Endodermal cell (in vitro differentiated cells): Measurements from ENCODE around the gene LHFPL2. TPM values are rescaled to one million over a fixed set of nuclear protein-coding genes. Genes with fewer than 3 reads are reported as not detected.

Experiments
- DNase-seq: peaks from one replicate; pipeline ENCODE4 v3.0.0-alpha.2; 2017
- H3K27ac ChIP-seq: 2 replicates; pipeline ENCODE4 v1.5.1; 2013; ENCODE audit warnings: mild to moderate bottlenecking, low read depth, low read length, moderate library complexity
- H3K27me3 ChIP-seq: 2 replicates; pipeline ENCODE4 v1.6.1; 2013; ENCODE audit warnings: mild to moderate bottlenecking, low read length, moderate library complexity; ENCODE audit not compliant: insufficient read depth, control insufficient read depth, poor library complexity, severe bottlenecking
- H3K36me3 ChIP-seq: 2 replicates; pipeline ENCODE4 v1.7.0; 2013; ENCODE audit warnings: mild to moderate bottlenecking, low read length, moderate library complexity; ENCODE audit not compliant: control insufficient read depth, insufficient read depth
- H3K4me1 ChIP-seq: one replicate; pipeline ENCODE4 v1.7.0; 2013; ENCODE audit warnings: low read length; ENCODE audit not compliant: control insufficient read depth, insufficient read depth
- H3K4me3 ChIP-seq: 2 replicates; pipeline ENCODE4 v1.5.1; 2013; ENCODE audit warnings: mild to moderate bottlenecking, low read length, moderate library complexity
- H3K9ac ChIP-seq: 2 replicates; pipeline ENCODE4 v1.6.1; 2013; ENCODE audit warnings: mild to moderate bottlenecking, low read length, moderate library complexity; ENCODE audit not compliant: poor library complexity, severe bottlenecking; ENCODE audit errors: extremely low read depth
- H3K9me3 ChIP-seq: 2 replicates; pipeline ENCODE4 v1.6.1; 2013; ENCODE audit warnings: mild to moderate bottlenecking, low read length, moderate library complexity; ENCODE audit not compliant: control insufficient read depth
- H3K27ac Mint-ChIP-seq: 2 replicates; pipeline ENCODE4 v1.8.0; 2020; ENCODE audit warnings: mixed read lengths
- H3K27me3 Mint-ChIP-seq: 2 replicates; pipeline ENCODE4 v1.8.0; 2021; ENCODE audit warnings: mild to moderate bottlenecking, mixed read lengths; ENCODE audit not compliant: insufficient read depth
- H3K36me3 Mint-ChIP-seq: 2 replicates; pipeline ENCODE4 v1.8.0; 2020; ENCODE audit warnings: low read depth, mixed read lengths
- H3K4me1 Mint-ChIP-seq: 2 replicates; pipeline ENCODE4 v1.8.0; 2020; ENCODE audit warnings: mixed read lengths
- H3K4me3 Mint-ChIP-seq: 2 replicates; pipeline ENCODE4 v1.8.0; 2020; ENCODE audit warnings: mild to moderate bottlenecking, moderate library complexity, mixed read lengths
- H3K9me3 Mint-ChIP-seq: 2 replicates; pipeline ENCODE4 v1.8.0; 2020; ENCODE audit warnings: mild to moderate bottlenecking, mixed read lengths
- WGBS, 2 experiments: methylation state at CpG; one replicate each; pipeline versions ENCODE4 v1.1.5 to v1.1.7; 2013; ENCODE audit warnings: missing lambda C conversion rate in 2 of 2, mixed read lengths in 1 of 2; ENCODE audit not compliant: insufficient coverage in 1 of 2, insufficient read length in 1 of 2; 5-methylcytosine and 5-hydroxymethylcytosine counted together
- total RNA-seq, 2 donors: library from RNA; stranded (reverse); fragmentation: NEBNext Ultra II Directional in 1 of 2; extraction: Animal tissue kit (Norgen Biotek cat#: 25700) in 1 of 2; gene quantifications; 2 replicates in 1 of 2; 3 replicates in 1 of 2; pipeline ENCODE4 v1.2.1, GENCODE V29; 2021
- TF ChIP-seq, protein P1 (sequence below): fragments of 200-600 bp; sonication (generic); conservative IDR thresholded peaks from 2 replicates; pipeline ENCODE4 v1.5.0; 2021; ENCODE audit warnings: antibody characterized with exemption, mild to moderate bottlenecking

The LHFPL2 gene
- total RNA-seq, 2 donors from 2014 or later: 136 to 238 TPM

DNA sequence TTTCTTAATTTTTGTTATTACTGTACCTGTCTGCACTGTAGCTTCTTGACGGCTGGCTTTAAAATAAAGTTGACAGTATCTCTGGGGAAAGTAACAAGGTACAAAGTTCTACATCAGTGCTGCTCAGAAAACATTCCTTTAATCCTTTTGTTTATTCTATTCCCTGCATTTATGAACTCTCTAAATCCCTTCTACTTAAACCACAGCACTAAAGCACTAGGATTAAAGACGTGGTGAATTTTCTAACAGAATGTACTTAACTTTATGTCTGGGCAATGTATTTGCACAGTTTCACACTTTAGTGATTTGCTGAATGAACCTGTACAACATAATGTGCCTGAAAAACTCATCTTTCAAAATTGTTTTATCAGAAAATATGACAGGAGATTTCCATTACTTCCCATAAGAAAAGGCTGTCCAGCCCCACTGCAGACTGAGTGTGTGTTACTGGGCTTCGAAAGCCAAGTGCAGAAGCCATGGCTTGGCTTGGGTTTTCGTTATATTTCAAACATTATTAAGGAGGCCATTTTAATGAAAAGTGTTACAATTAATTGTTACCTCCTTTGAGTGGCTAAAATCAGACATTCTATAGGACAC is 43.8 kb downstream of the LHFPL2 start:
- Histone ChIP-seq H3K4me3 (no peak overlapping the region), H3K27ac (no peak overlapping the region), H3K9ac (no peak overlapping the region), H3K27me3 (no peaks in the 10 kb centered on the region), H3K9me3 (no peaks in the 10 kb centered on the region), H3K36me3 (peaks cover 51% of the 10 kb centered on the region), H3K4me1 (peaks cover 8% of the 10 kb centered on the region)
- Mint-ChIP-seq H3K9me3 (no peaks in the 10 kb centered on the region), H3K36me3 (peaks cover 67% of the 10 kb centered on the region), H3K4me3 (no peak overlapping the region), H3K4me1 (peaks cover 28% of the 10 kb centered on the region), H3K27me3 (no peaks in the 10 kb centered on the region), H3K27ac (no peak overlapping the region)
- TF ChIP-seq, protein P1, sequence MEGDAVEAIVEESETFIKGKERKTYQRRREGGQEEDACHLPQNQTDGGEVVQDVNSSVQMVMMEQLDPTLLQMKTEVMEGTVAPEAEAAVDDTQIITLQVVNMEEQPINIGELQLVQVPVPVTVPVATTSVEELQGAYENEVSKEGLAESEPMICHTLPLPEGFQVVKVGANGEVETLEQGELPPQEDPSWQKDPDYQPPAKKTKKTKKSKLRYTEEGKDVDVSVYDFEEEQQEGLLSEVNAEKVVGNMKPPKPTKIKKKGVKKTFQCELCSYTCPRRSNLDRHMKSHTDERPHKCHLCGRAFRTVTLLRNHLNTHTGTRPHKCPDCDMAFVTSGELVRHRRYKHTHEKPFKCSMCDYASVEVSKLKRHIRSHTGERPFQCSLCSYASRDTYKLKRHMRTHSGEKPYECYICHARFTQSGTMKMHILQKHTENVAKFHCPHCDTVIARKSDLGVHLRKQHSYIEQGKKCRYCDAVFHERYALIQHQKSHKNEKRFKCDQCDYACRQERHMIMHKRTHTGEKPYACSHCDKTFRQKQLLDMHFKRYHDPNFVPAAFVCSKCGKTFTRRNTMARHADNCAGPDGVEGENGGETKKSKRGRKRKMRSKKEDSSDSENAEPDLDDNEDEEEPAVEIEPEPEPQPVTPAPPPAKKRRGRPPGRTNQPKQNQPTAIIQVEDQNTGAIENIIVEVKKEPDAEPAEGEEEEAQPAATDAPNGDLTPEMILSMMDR: no peak
- whole genome bisulfite sequencing, 2 experiments: 95% methylated on average over 4 of the region's 4 CpGs; no CpG with 5 or more reads in 1 of the 2 experiments
- no peak for DNase-seq

DNA sequence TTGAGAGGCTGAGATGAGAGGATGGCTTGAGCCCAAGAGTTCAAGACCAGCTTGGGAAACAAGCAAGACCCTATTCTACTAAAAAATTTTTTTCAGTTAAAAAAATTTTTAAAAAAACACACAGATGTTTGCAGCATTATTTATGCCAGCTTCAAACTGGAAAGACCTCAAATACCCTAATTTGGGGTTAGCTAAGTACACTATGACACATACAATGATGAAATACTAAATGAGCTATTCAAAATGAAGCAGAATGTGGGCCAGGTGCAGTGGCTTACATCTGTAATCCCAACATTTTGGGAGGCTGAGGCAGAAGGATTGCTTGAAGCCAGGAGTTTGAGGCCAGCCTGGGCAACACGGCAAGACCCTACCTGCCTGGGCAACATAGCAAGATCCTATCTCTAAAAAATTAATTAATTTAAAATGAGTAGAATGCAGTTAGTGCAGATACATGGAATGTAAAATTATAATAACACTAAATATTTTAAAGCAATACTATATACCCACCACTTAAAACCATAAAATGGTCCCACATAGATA is 44.9 kb downstream of the LHFPL2 start:
- no peak overlapping the region for H3K27ac ChIP-seq
- H3K4me1 ChIP-seq: peaks cover 8% of the 10 kb centered on the region
- no peaks in the 10 kb centered on the region for H3K27me3 ChIP-seq
- no peak overlapping the region for H3K4me3 ChIP-seq
- no peak overlapping the region for H3K27ac Mint-ChIP-seq
- no peaks in the 10 kb centered on the region for H3K9me3 ChIP-seq
- 100% methylated on average over 1 of the region's 1 CpG; no CpG with 5 or more reads in 1 of the 2 experiments for WGBS, 2 experiments
- peaks cover 69% of the 10 kb centered on the region for H3K36me3 Mint-ChIP-seq
- peaks cover 54% of the 10 kb centered on the region for H3K36me3 ChIP-seq
- TF ChIP-seq, protein P1: no peak
- H3K4me1 Mint-ChIP-seq: peaks cover 33% of the 10 kb centered on the region
- no peak overlapping the region for H3K4me3 Mint-ChIP-seq
- no peaks in the 10 kb centered on the region for H3K9me3 Mint-ChIP-seq
- H3K9ac ChIP-seq: no peak overlapping the region
- DNase-seq: no peak
- no peaks in the 10 kb centered on the region for H3K27me3 Mint-ChIP-seq

GRCh38 chr5:78602400-78602799 is 46.2 kb downstream of the LHFPL2 start:
- H3K4me1 ChIP-seq: peaks cover 8% of the 10 kb centered on the region
- H3K4me1 Mint-ChIP-seq: peaks cover 33% of the 10 kb centered on the region
- TF ChIP-seq, protein P1: no peak
- H3K4me3 ChIP-seq: no peak overlapping the region
- WGBS, 2 experiments: 80 to 98% methylated on average over 1 to 2 of the region's 2 CpGs
- H3K27ac ChIP-seq: no peak overlapping the region
- H3K9ac ChIP-seq: no peak overlapping the region
- H3K27ac Mint-ChIP-seq: no peak overlapping the region
- no peak for DNase-seq
- H3K36me3 ChIP-seq: peaks cover 60% of the 10 kb centered on the region
- H3K27me3 Mint-ChIP-seq: no peaks in the 10 kb centered on the region
- H3K9me3 Mint-ChIP-seq: no peaks in the 10 kb centered on the region
- no peaks in the 10 kb centered on the region for H3K27me3 ChIP-seq
- H3K36me3 Mint-ChIP-seq: peaks cover 66% of the 10 kb centered on the region
- no peak overlapping the region for H3K4me3 Mint-ChIP-seq
- no peaks in the 10 kb centered on the region for H3K9me3 ChIP-seq
